Thymus (tissue), 11 donors: ENCODE results near the gene SH3PXD2A. TPM values are rescaled to one million over a fixed set of nuclear protein-coding genes. Genes with fewer than 3 reads are reported as not detected.
A peak's percentile ranks its signal among the peaks of the same experiment; 100 is the strongest.

Experiments
- DNase-seq, 9 donors: peaks; one replicate each; pipeline ENCODE4 v3.0.0-alpha.2; 2013; ENCODE audit warnings: low spot score in 9 of 9, low read depth in 6 of 9, missing footprints in 1 of 9
- H3K27ac ChIP-seq, 2 donors: one replicate each; pipeline ENCODE4 v1.5.1; 2013; ENCODE audit warnings: control low read depth in 1 of 2, low read depth in 1 of 2, low read length in 1 of 2, mild to moderate bottlenecking in 1 of 2, moderate library complexity in 1 of 2
- H3K27me3 ChIP-seq, 2 donors: one replicate each; pipeline ENCODE4 v1.5.1; 2013; ENCODE audit warnings: low read length in 1 of 2; ENCODE audit not compliant: control insufficient read depth in 2 of 2, insufficient read depth in 1 of 2
- H3K36me3 ChIP-seq, 2 donors: one replicate each; pipeline ENCODE4 v1.5.1; 2013; ENCODE audit warnings: low read length in 1 of 2, mild to moderate bottlenecking in 1 of 2, moderate library complexity in 1 of 2; ENCODE audit not compliant: control insufficient read depth in 2 of 2, insufficient read depth in 2 of 2
- H3K4me1 ChIP-seq, 2 donors: one replicate each; pipeline ENCODE4 v1.5.1; 2013; ENCODE audit warnings: low read length in 2 of 2; ENCODE audit not compliant: control insufficient read depth in 2 of 2, insufficient read depth in 2 of 2
- H3K4me3 ChIP-seq, 2 donors: one replicate each; pipeline ENCODE4 v1.5.1; 2013; ENCODE audit warnings: low read length in 2 of 2, control low read depth in 1 of 2, mild to moderate bottlenecking in 1 of 2
- H3K9me3 ChIP-seq, 2 donors: one replicate each; pipeline ENCODE4 v1.5.1; 2013; ENCODE audit warnings: low read length in 1 of 2, mild to moderate bottlenecking in 1 of 2; ENCODE audit not compliant: control insufficient read depth in 2 of 2, insufficient read depth in 1 of 2
- WGBS: extraction: QIAGEN DNeasy Blood & Tissue Kit; methylation state at CpG from one replicate; pipeline ENCODE4 v1.1.7; 2013; 5-methylcytosine and 5-hydroxymethylcytosine counted together
- polyA plus RNA-seq: library from polyadenylated mRNA; stranded (reverse); fragments of 200-250 nt; gene quantifications from one replicate; pipeline ENCODE4 v1.2.3, GENCODE V29; 2013
- total RNA-seq: library from RNA; stranded (reverse); fragments of 120-200 nt; gene quantifications from one replicate; pipeline ENCODE4 v1.2.4, GENCODE V29; 2013
- donor health status: healthy.

SH3PXD2A gene
- total and polyA plus RNA-seq, 2 donors, result 3.8 to 9.5 TPM

DNA sequence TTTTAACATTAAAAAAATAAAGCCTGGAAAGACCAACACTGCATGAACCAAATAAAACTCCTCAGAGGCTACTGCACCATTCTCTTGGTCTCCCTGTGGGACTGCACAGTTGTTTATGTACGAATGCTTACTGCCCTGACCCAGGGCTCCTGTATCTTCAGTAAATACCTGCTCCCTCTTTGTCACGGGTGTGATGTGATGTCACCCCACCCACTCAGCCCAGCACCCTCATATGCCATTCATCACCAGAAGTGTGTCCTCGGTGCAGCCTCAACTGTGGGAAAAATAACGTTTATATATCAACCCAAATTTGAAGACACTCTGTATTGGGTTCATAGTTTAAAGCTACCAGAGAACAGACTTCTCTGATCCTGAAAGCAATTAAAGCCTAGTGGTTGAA lies 14.0 kb upstream of the SH3PXD2A start:
- Histone ChIP-seq H3K4me3 (no peak overlapping the region), H3K27me3 (no peaks in the 10 kb centered on the region), H3K4me1 (no peaks in the 10 kb centered on the region), H3K36me3 (peaks cover 2 to 11% of the 10 kb centered on the region in 2 donors), H3K27ac (no peak overlapping the region), H3K9me3 (no peaks in the 10 kb centered on the region)
- no peak for DNase-seq
- WGBS, result 94% methylated on average over 4 of the region's 4 CpGs

DNA sequence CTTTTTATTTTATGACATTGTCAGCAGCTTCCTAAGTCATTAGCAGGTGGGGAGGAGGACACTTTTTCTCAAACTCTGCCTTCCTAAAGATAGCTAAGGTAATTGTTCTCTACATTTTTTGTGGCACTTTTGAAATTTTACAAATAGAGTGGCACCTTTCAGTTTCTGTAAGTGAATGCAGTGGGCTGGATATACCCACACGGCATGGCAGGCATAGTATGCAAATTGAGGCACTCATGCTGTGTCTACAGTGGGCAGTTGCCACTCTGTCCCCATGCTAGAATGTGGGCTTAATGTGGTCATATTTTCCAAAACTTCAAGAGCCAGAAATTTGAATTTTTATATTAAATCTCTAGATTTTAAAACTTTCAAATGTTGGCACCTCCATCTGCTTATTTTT lies 12.8 kb upstream of the SH3PXD2A start:
- no peaks in the 10 kb centered on the region for H3K27me3 ChIP-seq
- peaks cover 2 to 7% of the 10 kb centered on the region in 2 donors for H3K36me3 ChIP-seq
- H3K27ac ChIP-seq, result no peak overlapping the region
- 96% methylated on average over 1 of the region's 1 CpG for WGBS
- no peaks in the 10 kb centered on the region for H3K9me3 ChIP-seq
- H3K4me3 ChIP-seq, result no peak overlapping the region
- no peak for DNase-seq
- no peaks in the 10 kb centered on the region for H3K4me1 ChIP-seq

GRCh38 chr10:103861505-103861904 lies 6.1 kb upstream of the SH3PXD2A start:
- no peak for DNase-seq
- Histone ChIP-seq H3K36me3 (no peaks in the 10 kb centered on the region), H3K27ac (no peak overlapping the region), H3K4me1 (no peaks in the 10 kb centered on the region), H3K9me3 (no peaks in the 10 kb centered on the region), H3K4me3 (no peak overlapping the region), H3K27me3 (peaks cover 2 to 11% of the 10 kb centered on the region in 2 donors)
- 99% methylated on average over 1 of the region's 1 CpG for WGBS

DNA sequence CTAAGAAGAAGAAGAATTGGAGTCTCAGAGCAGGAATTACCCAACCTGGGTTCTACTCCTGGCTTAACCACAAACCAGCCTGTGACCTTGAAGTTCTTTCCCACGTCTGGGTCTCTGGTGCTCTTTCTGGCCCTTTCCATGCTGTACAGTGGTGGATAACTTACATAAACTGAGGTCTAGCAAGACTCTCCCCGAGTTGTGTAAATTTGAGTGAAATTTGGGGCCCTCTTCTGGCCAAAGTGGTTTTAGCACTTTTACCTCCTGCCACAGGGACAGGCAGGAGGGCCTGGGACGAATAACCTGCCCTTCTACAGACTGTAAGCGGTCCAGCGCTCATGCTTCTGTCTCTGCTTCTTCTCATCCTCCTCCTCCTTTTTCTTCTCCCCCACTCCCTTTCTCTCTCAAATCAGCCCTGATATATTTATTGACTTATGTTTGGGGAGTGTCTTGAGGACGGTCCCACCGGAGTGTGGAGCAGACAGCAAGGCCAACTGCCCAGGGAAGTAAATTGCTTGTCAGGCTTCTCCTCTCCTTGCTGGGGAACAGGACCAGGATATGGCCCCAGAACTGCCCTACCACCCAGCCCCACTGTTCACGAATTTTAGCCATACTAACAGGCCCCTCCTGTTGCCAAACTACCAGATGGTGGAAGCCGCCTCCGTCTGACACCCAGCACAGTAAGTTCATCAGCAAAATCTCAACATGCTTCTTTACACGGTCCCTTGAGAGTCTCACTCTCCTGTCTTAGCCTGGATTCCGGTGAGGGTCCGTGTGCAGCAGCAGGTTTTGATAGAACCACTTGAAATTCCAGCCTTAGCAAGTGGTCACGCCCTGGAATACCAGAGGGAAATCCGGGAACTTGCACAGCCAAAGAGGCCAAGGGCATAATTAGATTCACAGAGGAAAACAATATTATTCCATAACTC lies 4.0 kb upstream of the SH3PXD2A start:
- H3K27ac ChIP-seq, result no peak overlapping the region
- no peaks in the 10 kb centered on the region for H3K9me3 ChIP-seq
- peaks cover 19 to 30% of the 10 kb centered on the region in 2 donors for H3K27me3 ChIP-seq
- peak in 8 of 9 donors; percentile 31 to 73 (median 46) for DNase-seq
- H3K4me3 ChIP-seq, result no peak overlapping the region
- no peaks in the 10 kb centered on the region for H3K36me3 ChIP-seq
- peaks cover 0 to 11% of the 10 kb centered on the region in 2 donors for H3K4me1 ChIP-seq
- 77% methylated on average over 15 of the region's 15 CpGs for WGBS

DNA sequence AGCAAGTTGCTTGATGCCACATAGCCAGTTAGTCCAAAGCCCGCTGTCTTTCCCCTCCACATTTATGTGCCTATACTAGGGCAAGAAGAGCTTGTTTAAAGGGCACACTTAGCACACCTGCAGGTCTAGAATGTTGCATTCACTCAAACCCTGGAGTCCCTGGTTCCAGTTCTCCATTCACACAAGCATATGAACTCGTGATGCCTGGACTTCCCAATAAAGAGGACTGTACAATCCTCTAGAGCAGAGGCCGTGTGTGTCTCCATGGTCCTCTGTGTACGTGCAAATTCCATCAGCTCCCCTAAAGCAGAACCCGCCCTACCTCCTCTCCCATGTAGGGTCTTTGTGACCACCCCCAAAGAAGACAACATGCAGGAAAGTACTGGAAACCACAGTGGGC lies 3.0 kb upstream of the SH3PXD2A start:
- DNase-seq, result no peak
- Histone ChIP-seq H3K27me3 (peaks cover 23 to 41% of the 10 kb centered on the region in 2 donors), H3K4me3 (no peak overlapping the region), H3K9me3 (no peaks in the 10 kb centered on the region), H3K36me3 (no peaks in the 10 kb centered on the region), H3K27ac (no peak overlapping the region), H3K4me1 (peaks cover 0 to 16% of the 10 kb centered on the region in 2 donors)
- 96% methylated on average over 5 of the region's 5 CpGs for WGBS

GRCh38 chr10:103856797-103857170 lies 1.4 kb upstream of the SH3PXD2A start:
- 95% methylated on average over 5 of the region's 5 CpGs for WGBS
- no peaks in the 10 kb centered on the region for H3K36me3 ChIP-seq
- no peaks in the 10 kb centered on the region for H3K9me3 ChIP-seq
- no peak overlapping the region for H3K4me3 ChIP-seq
- peaks cover 0 to 16% of the 10 kb centered on the region in 2 donors for H3K4me1 ChIP-seq
- peaks cover 30 to 55% of the 10 kb centered on the region in 2 donors for H3K27me3 ChIP-seq
- no peak for DNase-seq
- no peak overlapping the region for H3K27ac ChIP-seq

DNA sequence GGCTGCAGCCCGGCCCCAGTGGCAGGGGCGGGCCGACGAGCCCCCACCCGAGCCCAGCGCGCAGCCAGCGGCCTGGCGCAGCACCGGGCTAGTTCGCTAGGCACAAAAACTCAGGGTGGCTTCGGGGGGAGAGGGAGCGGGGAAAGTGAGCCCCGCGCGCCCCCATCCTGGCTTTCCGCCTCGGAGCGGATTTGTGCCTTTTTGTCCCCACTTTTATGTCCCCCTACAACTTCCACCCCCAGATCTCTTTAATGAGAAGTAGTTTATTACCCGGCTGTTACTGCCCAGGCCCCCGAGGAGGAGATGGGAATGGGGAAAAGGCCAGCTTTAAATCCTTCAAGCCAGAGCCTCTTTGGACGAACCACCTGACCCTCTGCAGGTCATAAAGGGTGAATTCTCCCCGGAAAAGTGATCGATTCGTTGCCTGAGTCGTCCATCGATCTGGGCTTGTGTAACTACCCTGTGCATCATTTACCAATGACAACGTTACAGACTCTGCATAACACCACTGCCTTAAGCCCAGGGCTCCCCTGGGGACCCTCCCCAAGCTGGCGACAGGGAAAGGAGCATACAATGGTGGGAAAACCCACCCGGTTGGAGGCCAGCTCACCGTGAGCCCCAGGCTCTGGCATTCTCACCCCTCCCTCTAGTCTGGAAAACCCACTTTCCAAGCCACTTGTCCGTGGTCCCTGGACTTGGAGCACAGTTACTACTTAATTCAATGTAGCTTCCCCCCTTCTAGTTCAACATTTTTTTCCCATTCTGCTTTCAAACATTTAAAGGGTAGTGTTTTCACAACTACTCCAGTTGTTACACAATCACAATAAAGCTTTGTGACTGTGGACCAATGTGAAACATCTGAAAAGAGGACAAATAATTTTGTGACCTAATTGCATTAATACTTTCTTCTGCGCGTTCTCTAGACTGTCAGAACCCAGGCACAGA lies 748 bp upstream of the SH3PXD2A start:
- H3K4me1 ChIP-seq, result peaks cover 0 to 16% of the 10 kb centered on the region in 2 donors
- 24% methylated on average over 34 of the region's 34 CpGs for WGBS

GRCh38 chr10:103854686-103855391 lies 537 bp downstream of the SH3PXD2A start:
- H3K4me1 ChIP-seq, result peaks cover 0 to 16% of the 10 kb centered on the region in 2 donors
- H3K9me3 ChIP-seq, result no peaks in the 10 kb centered on the region
- peak overlapping the region; percentile 40 to 50 for H3K4me3 ChIP-seq
- no peaks in the 10 kb centered on the region for H3K36me3 ChIP-seq
- H3K27ac ChIP-seq, result no peak overlapping the region
- H3K27me3 ChIP-seq, result peaks cover 30 to 65% of the 10 kb centered on the region in 2 donors
- DNase-seq, result peak in 1 of 9 donors; percentile 33
- WGBS, result 2% methylated on average over 53 of the region's 53 CpGs

More for the DNA sequence above, 748 bp upstream of the SH3PXD2A start:
- Histone ChIP-seq H3K27me3 (peaks cover 30 to 58% of the 10 kb centered on the region in 2 donors), H3K27ac (no peak overlapping the region), H3K36me3 (no peaks in the 10 kb centered on the region), H3K9me3 (no peaks in the 10 kb centered on the region), H3K4me3 (peak overlapping the region in 1 of 2 donors; percentile 50)
- DNase-seq, result no peak
